HG02642 (cell line): ENCODE data around the gene FRMD6.
"Not testable (repeated sequence)": the region's sequence is repeated elsewhere in the genome, so short reads cannot be mapped to it uniquely, and the experiment has no call there.

Experiments
- ATAC-seq: cut with Tn5 transposase; IDR thresholded peaks from one replicate; pipeline ENCODE4 v1.9.1; 2021; ENCODE audit warnings: mild to moderate bottlenecking; ENCODE audit not compliant: unreplicated experiment, poor library complexity

The FRMD6 gene

DNA sequence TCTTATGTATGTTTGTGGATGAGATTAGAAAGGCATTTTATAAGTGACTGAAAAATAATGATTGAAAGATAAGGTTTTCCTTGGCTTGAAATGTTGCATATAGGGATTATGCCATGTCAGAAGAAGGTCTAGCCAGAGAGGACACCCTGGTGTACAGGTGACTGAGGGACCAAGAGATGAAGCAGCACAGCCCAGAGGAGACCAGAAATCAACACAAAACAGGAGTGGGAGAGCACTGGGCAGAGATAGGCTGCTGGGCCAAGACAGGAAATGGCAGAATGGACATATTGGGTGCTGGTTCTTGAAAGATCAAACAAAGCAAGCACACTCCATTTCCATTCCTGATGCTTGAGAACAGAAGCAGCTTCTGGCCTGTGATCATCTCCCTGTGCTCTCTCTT, 24.4 kb upstream of the FRMD6 start:
- no peak for ATAC-seq

DNA sequence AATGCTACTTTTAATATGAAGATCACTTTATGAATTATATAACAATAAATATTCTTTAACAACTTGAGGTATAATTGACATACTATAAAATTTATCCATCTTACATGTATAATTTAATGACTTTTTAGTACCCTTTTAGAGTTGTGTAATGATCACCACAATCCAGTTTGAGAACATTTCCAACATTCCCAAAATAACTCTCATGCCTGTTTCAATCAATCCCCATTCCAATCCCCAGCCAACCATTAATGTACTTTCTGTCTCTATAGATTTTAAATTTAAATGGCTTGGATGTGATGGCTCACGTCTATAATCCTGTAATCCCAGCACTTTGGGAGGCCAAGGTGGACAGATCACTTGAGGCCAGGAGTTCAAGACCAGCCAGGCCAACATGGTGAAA, 23.5 kb upstream of the FRMD6 start:
- no peak for ATAC-seq

DNA sequence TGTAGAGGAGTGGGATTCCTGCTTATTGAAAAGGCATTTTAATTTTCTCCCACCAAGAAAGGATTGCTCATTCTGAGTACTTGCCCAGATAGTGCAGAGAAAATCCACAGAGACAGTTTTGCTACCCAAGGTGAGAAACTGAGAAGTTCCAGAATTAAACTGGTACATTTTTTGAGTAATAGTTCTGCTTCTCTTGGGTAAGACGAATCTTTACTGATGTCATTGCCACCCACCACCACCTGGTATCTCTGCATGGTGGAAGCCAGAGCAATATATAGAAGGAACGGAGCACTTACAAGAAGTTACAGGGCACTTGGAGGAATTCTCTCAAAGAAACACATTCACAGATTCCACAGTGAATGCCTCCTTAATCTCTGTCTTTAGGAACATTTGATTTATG, 20.7 kb upstream of the FRMD6 start:
- ATAC-seq = no peak

DNA sequence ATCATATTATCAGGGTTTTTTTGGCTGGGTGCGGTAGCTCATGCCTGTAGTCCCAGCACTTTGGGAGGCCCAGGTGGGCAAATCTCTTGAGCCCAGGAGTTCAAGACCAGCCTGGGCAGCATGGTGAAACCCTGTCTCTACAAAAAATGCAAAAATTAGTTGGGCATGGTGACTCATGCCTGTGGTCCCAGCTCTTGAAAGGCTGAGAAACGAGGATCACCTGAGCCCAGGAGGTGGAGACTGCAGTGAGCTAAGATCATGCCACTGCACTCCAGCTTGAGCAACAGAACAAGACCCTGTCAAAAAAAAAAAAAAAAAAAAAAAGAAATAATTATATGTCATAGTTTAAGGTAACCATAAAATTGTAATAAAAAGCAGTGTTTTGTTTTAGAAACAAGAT, 18.4 kb upstream of the FRMD6 start:
- ATAC-seq = not testable (repeated sequence)

DNA sequence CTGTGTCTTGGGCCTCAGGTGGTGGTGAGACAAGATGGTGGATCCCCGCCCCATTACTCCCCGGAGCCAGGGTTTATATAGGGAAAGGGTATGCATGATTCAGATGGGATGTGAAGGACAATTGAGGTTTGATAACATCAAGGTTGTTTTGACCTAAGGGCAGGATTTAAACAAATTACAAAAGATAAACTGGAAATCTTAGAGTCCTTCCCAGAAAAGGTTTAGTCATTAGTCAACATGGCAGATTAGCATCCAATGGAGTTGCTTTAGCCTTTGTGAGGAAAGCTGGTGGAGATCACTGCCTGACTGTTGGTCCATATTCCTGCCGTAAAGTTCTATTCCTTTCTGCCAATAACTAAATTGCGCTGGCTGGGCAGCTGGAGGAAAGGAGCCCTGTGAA, 15.6 kb upstream of the FRMD6 start:
- ATAC-seq = no peak

DNA sequence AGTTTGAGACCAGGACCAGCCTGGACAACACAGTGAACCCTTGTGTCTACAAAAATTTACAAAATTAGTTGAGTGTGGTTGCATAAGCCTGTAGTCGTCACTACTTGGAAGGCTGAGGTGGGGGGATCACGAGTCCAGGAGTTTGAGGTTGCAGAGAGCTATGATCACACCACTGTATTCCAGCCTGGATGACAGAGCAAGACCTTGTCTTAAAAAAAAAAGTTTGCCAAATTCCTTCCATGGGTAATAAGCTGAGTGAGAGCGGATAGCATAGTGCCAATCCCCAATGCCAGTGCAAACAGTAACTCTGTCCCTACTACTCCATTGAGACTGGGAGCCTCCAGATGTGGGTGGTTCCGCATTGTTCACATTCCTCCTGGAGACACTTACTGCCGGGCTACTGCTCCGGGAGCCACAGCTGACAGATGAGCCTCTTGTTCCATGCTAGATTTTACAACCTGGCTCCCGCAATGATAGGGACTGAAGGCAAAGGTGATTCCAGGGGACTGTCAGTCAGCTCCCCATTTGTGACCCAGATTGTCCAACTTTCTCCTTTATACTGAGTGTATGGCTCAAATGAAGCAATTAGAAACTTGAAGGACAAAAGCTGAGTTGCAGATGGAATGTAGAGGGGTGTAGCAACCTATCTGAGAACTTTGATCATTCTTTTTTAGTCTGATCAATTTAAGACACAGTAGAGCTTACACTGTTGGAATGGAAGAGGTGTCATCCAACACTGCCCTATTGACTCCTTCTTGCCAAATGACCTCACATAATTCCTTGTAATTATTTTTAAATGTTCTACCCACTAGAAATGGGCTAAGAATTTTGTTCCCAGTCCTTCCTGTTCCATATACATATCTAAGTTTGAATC, 13.4 kb upstream of the FRMD6 start:
- no peak for ATAC-seq

DNA sequence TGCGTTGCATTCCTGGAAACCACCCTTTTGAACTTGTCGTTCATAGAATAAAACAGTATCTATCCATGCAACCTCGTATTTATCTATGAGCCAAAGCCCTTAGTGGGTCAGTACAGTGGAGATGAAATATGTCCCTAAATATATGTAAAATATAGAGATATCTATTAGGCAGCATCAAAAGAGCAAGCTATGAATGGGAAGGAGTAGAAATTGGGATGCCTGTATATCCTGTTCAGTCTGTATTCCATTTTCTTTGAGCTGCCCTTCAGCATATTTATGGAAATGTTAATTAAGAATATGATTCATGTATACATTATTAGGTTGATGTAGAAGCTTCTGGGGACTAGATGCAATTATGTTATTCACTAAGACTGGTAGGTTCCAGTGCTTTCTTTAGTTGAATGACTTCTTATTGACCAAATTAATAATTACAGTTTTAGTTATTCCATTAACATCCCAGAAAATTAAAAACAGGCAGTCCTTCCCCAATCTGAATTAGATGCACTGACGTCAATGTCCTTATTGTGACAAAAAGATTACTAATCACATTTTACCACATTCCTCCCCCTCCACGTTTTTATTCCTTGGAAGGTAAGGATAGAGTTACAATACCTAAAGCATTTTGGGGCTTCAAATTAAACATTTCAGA, 11.9 kb upstream of the FRMD6 start:
- ATAC-seq = no peak

DNA sequence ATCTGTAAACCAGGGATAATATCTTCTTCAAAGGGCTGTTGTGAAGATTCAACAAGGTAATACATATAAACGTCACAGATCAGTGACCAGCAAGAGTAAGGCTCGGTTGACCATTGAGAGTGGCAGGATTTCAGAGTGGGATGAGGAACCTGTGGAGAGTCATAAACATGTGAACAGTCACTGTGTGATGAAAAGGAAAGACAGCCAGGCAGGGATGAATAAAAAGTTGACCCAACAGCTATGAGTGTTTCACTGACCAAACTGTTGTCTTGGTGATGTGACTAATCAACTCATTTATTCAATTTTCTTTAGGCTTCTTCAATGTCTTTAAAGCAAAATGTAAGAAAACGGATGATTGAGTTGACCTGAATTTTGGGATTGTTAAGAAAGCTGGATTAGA, 8.6 kb upstream of the FRMD6 start:
- no peak for ATAC-seq

DNA sequence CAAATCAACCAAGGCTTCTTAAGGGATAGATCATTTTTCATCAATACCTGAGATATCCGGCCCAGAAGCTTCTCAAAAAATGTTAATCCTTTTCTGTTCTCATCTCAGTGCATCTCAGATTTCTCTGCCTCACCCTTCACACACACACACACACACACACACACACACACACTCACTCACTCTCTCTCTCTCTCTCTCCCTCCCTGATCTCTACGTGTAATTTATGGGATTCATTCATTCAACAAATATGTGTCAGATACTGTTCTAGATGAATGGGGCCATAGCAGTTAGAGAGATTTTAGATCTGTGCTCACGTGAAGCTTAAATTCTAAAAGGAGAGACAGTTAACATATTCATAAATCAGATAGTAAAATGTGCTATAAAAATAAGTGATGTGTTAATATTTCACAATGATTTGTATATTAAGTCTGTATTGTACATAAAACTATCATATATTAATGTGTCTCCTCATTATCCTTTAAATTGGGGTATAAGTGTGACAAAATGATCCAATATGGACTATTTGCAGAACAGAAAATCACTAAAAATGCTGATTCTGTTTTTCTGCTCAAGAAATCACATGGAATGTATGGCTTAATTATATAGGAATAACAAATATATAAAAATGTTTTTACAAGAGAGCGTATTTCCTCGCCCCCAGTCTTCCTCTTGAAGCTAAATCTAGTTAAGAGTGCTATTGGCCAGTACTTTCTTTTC, 7.3 kb upstream of the FRMD6 start:
- ATAC-seq = no peak

DNA sequence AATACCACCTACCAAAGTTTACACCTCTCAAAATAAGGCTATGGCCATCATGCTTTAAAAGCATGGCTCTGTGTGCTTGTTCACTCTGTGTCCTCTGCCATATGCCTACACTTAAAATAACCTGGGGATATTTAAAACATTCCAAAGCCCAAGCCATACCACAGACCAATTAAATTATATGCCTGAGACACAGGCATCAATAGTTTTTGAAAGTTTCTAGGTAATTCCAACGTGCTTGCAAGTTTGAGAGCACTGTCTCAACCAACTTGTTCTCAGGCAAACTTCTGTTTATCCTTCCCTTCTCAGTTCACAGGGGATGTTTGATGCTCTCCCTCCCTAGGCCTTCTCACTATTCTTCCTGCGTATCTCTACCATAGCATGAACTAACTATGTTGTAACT, 3.4 kb upstream of the FRMD6 start:
- ATAC-seq = no peak

DNA sequence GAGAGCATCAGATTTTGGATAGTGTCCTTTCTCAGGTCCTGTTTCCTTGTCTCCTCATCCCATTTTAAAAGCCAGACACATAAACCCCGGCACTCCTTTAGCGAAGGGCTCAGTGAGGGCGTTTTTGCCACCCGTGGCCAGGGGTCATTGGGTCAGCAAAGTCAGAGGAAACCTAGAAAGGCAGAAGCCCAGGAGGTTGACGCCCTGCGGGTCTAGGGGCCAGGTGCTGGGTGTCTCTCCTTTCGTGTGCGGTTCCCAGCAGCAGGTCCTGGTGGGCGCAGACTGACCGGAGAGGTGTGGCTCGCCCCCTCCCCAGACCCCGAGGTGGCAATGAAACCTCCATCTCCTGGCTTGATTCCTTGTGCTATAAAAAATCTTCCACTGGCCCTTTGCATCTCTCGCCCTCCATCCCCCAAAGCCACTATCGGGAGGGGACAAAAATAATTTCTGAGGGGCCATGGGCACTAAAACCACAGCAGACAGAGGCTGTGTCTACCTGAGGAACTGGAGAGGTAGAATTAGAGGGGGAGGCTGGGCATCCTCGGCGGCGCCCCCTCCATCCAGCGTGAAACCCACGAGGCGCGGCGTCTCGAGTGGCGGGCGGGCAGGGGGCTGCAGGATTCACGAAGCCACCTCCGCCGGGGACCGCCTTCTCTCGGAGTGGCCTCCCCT, 858 bp upstream of the FRMD6 start:
- no peak for ATAC-seq

DNA sequence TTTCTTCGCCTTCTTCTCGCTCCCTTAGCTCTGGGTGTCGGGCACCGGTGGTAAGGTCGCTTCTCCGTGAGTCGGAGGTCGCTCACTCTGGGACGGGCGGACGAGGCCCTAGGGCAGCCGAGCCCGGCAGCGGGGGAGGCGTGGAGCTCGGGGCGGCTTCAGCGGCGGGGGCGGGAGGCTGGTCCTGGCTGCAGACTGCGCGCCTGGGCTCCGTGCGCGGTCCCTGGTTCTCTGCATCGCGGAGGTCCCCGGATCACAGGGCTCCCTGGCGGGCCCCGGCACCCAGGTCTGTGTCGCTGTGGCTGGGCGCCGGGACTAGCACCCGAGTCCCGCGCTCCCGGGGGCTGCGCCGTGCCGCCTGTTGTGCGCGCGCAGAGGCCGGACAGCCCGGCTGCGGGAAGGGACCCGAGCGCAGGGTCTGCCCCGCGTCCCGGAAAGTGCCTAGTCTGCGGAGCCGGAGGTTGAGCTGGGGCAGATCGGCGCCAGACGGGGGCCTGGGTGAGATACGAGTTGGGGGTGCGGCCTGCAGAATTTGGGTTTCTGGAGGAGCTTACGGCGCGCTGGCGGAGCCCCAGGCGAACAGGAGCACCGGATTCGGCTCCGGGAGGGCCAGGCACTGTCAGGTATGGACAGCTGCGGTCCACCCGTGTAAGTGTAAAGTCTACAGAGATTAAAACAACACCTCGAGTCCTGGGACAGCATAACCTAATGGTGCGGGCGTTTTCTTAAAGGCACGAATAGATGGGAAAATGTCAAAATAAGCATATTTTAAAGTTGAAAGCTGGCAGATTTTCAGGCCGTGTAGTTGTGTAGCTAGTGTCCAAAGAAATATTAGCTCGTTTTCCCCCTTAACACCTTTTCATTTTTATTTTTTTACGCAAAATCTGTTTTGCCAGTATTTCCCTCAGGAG, 713 bp downstream of the FRMD6 start:
- peak; percentile 41 for ATAC-seq

DNA sequence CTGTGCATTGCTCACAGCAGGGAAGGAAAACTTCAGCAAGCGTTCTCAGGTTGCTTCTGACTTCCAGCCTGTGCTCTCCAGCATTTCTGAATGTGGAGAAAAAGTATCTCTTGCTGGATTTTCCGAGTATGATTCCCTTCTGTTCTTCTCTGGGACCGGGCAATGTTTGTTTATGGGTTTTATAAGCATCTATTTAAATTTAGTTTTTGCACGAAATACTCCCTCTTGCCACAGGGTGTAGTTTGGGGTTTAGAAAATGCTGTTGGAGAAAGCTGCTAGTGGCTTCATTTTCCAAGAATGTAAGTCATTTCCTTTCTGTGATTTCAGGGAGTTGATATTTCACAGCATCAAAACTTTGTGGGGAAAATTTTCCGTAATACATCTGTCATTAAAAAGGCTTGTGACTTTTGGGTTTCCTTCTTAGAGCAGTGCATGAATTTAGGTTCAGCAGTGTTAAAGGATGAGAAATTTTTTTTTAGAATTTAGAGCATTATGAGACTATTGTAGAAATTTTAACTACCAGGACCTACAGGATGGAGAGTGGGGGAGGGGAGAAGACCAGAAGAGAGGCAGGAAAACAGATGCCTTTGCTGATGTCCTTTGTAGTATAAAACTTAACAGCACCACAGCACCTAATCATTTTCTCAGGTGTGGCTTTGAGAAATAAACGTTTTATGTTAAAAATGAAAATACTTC, 1.5 kb downstream of the FRMD6 start:
- no peak for ATAC-seq

DNA sequence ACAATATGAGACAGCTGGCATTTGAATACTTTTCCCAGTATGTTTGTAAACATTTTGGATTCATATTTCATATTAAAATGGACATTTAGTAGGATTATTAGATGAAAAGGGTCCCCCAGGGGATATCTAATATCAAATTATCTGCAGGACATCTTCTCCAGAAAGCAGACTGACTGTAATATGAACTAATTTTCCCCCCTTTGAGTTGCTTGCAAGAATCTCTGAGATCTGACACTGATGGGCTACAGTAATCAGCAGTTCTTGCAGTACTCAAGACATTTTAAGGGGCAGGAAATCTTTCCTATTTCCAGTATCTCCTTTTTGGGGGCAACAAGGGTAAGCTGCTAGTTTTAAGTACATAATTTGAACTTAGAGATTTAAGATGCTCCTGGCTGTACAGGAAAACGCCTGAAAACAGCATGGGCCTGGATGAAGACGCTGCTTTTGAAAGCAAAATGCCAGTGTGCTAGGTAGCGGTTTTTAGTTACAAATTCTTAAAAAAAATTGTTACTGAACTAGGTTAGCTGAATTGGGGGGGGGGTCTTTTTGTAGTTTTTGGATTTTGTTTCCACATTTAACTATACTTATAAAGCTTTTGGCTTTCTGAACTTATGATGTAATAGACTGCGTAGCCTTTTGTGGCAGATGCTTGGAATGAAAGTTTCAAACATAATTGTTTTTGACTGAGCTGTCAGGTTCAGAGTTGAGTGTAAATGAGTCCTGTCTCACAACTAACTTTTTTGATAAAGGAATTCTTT, 2.2 kb downstream of the FRMD6 start:
- no peak for ATAC-seq

DNA sequence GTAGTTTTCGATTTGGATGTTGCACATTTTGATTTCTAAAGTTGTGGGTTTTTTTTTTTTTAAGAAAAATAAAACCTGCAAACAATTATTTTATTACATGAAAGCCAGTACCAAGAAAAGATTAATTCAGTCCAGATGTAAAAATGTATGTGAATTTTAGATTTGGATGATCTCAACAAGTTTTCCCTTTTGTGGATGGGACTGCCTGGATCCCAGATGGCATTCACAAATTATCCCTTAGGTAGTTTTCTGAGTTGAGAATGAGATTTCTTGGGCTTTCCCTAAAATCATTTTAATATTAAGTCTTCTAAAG, 2.8 kb downstream of the FRMD6 start:
- ATAC-seq = no peak

DNA sequence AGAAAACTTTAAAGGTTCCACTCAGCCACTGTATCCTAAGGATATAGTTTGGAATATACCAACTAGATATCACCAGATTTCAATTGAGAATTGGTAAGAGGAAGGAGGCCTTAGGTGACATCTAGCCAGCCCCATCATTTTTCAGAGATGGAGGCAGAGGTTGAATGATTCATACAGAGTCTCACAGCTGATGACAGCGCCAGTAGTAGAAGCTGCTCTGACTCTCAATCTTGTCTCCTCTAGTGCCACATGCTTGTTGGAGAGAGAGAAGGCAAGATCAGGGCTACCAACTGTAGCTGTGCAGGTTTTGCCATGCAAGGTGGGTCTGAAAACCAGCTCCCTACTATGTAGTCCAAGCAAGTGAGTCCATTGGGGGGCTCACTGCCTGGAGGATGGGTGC, 6.1 kb downstream of the FRMD6 start:
- ATAC-seq = no peak

DNA sequence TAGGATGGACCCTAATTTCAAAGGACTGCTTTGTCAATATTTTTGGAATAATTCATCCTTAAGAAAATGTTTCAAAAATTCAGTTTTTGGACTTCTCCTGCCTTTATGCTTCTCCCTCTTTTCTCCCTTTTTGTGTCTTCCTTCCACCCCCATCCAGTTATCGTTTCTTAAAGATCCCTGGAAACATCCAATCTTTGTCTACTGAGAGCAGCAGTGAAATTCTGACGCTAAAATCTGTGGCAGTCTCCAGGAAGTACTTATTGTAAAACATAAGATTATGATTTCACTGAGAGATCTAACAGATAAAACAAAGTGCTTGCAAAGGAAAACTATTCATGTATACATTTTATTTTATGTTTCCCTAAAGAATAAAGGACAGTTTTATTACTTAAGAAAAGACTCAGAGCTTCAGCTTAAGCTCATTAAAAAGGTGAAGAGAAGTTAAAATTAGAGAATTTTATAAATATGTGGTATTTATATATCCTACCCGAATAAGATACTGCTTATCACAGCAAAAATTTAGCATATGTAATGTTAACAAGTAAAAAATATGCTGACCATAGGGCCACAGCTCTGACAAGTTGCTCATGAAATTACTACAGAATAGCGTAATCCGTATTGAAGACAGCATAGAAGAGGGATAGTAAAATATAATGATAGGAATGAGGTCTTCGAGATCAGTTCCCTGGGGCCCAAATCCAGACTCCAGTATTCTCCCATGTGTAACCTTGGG, 6.9 kb downstream of the FRMD6 start:
- no peak for ATAC-seq

DNA sequence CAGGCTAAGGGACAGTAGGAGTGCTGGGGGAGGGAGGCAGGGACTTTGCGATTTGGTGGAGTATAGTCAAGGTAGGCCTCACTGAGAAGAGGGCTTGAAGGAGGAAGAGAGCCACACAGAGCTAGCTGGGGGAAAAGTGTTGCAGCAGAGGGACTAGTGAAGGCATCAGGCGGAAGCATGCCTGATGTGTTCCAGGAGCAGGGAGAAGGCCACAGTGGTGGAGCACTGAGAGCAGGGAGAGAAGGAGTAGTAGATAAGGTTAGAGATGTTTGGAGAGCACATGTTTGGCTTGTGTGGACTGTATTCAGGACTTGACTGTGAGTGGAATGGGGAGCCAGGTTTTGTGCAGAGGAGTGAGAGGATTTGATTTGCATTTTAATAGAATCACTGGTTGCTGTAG, 9.0 kb downstream of the FRMD6 start:
- ATAC-seq = no peak
